OCI-LY7 (cell line): ENCODE data around the gene DACT2. TPM values are rescaled to one million over a fixed set of nuclear protein-coding genes. Genes with fewer than 3 reads are reported as not detected.

ENCODE experiments used
- BruUV-seq: library from RNA; stranded (reverse); fragments of 400-500 nt; replicated peaks from 2 replicates; lab custom pipeline; 2021; lab: Mats Ljungman, UMichigan
- CTCF ChIA-PET: fragments of 300-600 bp; sonication (Branson Sonifier 250); formaldehyde crosslinking; loops from one replicate; lab custom pipeline; 2022; ENCODE audit warnings: antibody characterized with exemption; ENCODE audit not compliant: unreplicated experiment; lab: Charles Lee
- POLR2A ChIA-PET: fragments of 300-600 bp; sonication (Branson Sonifier 250); formaldehyde crosslinking; loops from one replicate; lab custom pipeline; 2022; ENCODE audit warnings: antibody characterized with exemption; lab: Charles Lee
- DNase-seq: peaks from one replicate; pipeline ENCODE4 v3.0.0-alpha.2; 2015; ENCODE audit warnings: low spot score
- H2AFZ ChIP-seq: fragments of 200-600 bp; sonication (generic), shearing (Covaris generic); 2 replicates; pipeline ENCODE4 v1.6.1; 2014; ENCODE audit warnings: mild to moderate bottlenecking, antibody characterized with exemption, low read length, moderate library complexity
- H3K27ac ChIP-seq: fragments of 200-600 bp; sonication (generic); 2 replicates; pipeline ENCODE4 v1.5.1; 2014; ENCODE audit warnings: mixed run types, low read depth, mild to moderate bottlenecking, moderate library complexity, low read length, inconsistent platforms; ENCODE audit not compliant: poor library complexity, severe bottlenecking
- H3K36me3 ChIP-seq: fragments of 200-600 bp; sonication (generic); 2 replicates; pipeline ENCODE4 v1.6.1; 2014; ENCODE audit warnings: mild to moderate bottlenecking, antibody characterized with exemption, low read length, moderate library complexity, mixed read lengths; ENCODE audit not compliant: insufficient read depth
- H3K4me1 ChIP-seq: fragments of 200-600 bp; sonication (generic); 2 replicates; pipeline ENCODE4 v1.5.1; 2014; ENCODE audit warnings: mild to moderate bottlenecking, low read length; ENCODE audit not compliant: insufficient read depth, poor library complexity, severe bottlenecking
- H3K4me2 ChIP-seq: fragments of 200-600 bp; sonication (generic); 2 replicates; pipeline ENCODE4 v1.6.1; 2014; ENCODE audit warnings: mild to moderate bottlenecking, low read length
- H3K4me3 ChIP-seq: fragments of 200-600 bp; sonication (generic); 2 replicates; pipeline ENCODE4 v1.5.1; 2014; ENCODE audit warnings: mild to moderate bottlenecking, low read depth, low read length; ENCODE audit not compliant: poor library complexity, severe bottlenecking
- H3K79me2 ChIP-seq: fragments of 200-600 bp; sonication (generic); 2 replicates; pipeline ENCODE4 v1.6.1; 2016; ENCODE audit warnings: low read depth, mild to moderate bottlenecking, low read length, moderate library complexity, mixed read lengths; ENCODE audit not compliant: insufficient read depth
- H3K9me2 ChIP-seq: fragments of 200-600 bp; sonication (generic); 2 replicates; pipeline ENCODE4 v1.6.1; 2016; ENCODE audit warnings: mild to moderate bottlenecking, low read length, mixed read lengths; ENCODE audit not compliant: insufficient read depth
- H3K9me3 ChIP-seq: fragments of 200-600 bp; sonication (generic); 2 replicates; pipeline ENCODE4 v1.6.1; 2014; ENCODE audit warnings: mild to moderate bottlenecking, mixed run types, low read length, mixed read lengths
- H4K20me1 ChIP-seq: fragments of 200-600 bp; sonication (generic); 2 replicates; pipeline ENCODE4 v1.6.1; 2014; ENCODE audit warnings: mild to moderate bottlenecking, antibody characterized with exemption, low read length, moderate library complexity, mixed read lengths; ENCODE audit not compliant: insufficient read depth
- CTCF ChIP-seq: fragments of 200-600 bp; sonication (generic); conservative IDR thresholded peaks from 2 replicates; pipeline ENCODE4 v1.5.1; 2014; ENCODE audit warnings: mild to moderate bottlenecking, antibody characterized with exemption, low read length, moderate library complexity, mixed read lengths
- EZH2phosphoT487 ChIP-seq: fragments of 200-600 bp; sonication (generic); IDR thresholded peaks from 2 replicates; pipeline ENCODE4 v1.6.1; 2018; ENCODE audit warnings: low read depth, borderline replicate concordance, mild to moderate bottlenecking, mixed run types, antibody characterized with exemption, low read length, moderate library complexity, mixed read lengths
- intact Hi-C: fragments of 100-400 bp; cut with micrococcal nuclease; formaldehyde crosslinking; loops from one replicate; pipeline ENCODE4 v1.10.0; 2022; ENCODE audit not compliant: unreplicated experiment
- total RNA-seq, 2 experiments: library from RNA; depleted of rRNA in 1 of 2; stranded (reverse); fragments of >200 nt in 1 of 2; shearing (Covaris generic) in 1 of 2; gene quantifications; 2 replicates each; pipeline ENCODE4 v1.2.3, GENCODE V29; 2014 to 2022

Gene DACT2
- total RNA-seq, 2 experiments from 2014 or later = not detected

DNA sequence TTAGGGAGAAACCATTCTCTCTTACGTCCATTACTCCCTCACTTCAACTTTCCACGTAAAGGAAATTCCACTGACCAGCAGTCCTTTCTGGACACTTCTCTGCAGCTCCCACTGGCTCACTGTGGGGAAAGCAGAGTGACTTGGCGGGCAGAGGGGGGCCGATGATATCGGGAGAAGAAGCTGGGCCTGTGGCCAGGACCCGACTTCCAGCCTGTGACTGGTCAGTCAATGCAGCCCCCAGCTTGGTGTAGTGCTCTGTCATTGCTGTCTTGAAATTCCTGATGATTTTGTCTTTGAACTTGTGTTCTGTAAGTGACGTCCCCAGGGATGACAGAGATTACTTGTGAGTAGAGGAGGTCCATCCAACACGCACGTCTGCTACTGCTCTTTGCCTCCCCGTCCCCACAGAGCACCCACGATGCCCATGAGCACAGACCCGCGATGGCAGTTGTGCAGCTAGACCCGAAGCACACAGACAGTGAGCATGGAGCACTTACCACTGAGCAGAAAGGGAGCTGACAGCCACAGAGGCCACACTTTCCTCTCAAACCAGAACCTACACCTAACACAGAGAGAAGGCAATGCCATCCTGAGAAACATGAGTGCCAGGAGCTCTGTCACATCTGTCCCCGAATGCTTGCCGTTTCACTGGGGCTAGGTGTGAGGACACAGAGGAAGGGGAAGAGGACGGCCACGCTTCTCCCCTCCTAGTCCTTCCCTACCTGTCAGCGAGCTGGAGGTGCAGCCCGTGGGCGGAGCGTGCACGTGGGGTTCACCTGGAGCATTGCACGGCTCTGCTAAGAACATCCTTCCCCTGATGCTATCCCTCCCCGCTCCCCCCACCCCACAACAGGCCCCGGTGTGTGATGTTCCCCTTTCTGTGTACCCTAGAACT is 25.7 kb downstream of the DACT2 start:
- no TSS peak for BruUV-seq
- POLR2A ChIA-PET = interaction anchor here (0.6 kb wide), 1 partner anchor 12 kb away, joined by 3 read pairs; no protein-coding TSS in a partner anchor
- intact Hi-C loops = no loop called here

GRCh38 chr6:168292826-168293225 is 26.8 kb downstream of the DACT2 start:
- no peak for DNase-seq
- ChIA-PET POLR2A (no interaction called here), CTCF (no interaction called here)
- TF ChIP-seq CTCF = no peak
- no peak for TF ChIP-seq EZH2phosphoT487
- no peak overlapping the region for H2AFZ ChIP-seq
- intact Hi-C loops = no loop called here
- no peaks in the 10 kb centered on the region for H4K20me1 ChIP-seq
- H3K27ac ChIP-seq = no peak overlapping the region
- no peaks in the 10 kb centered on the region for H3K9me3 ChIP-seq
- no peak overlapping the region for H3K4me2 ChIP-seq
- H3K36me3 ChIP-seq = no peaks in the 10 kb centered on the region
- no peak overlapping the region for H3K4me3 ChIP-seq
- BruUV-seq = no TSS peak
- H3K79me2 ChIP-seq = no peaks in the 10 kb centered on the region
- H3K9me2 ChIP-seq = no peaks in the 10 kb centered on the region
- no peaks in the 10 kb centered on the region for H3K4me1 ChIP-seq

More for the DNA sequence above, 25.7 kb downstream of the DACT2 start:
- Histone ChIP-seq H3K79me2 (no peaks in the 10 kb centered on the region), H3K4me2 (no peak overlapping the region), H3K4me3 (no peak overlapping the region), H3K27ac (no peak overlapping the region), H3K9me2 (no peaks in the 10 kb centered on the region), H4K20me1 (no peaks in the 10 kb centered on the region), H3K36me3 (no peaks in the 10 kb centered on the region), H3K9me3 (no peaks in the 10 kb centered on the region), H2AFZ (no peak overlapping the region), H3K4me1 (no peaks in the 10 kb centered on the region)
- CTCF ChIA-PET = no interaction called here
- TF ChIP-seq CTCF (no peak), EZH2phosphoT487 (no peak)
- DNase-seq = no peak

- POLR2A ChIA-PET = no interaction called here
- BruUV-seq = no TSS peak
Observed at GRCh38 chr6:168291450-168291849, 28.1 kb downstream of the DACT2 start.

More at GRCh38 chr6:168291450-168291849, 28.1 kb downstream of the DACT2 start:
- Histone ChIP-seq H2AFZ (no peak overlapping the region), H3K79me2 (no peaks in the 10 kb centered on the region), H3K36me3 (no peaks in the 10 kb centered on the region), H3K27ac (no peak overlapping the region), H3K9me3 (no peaks in the 10 kb centered on the region), H3K4me1 (no peaks in the 10 kb centered on the region), H3K4me3 (no peak overlapping the region), H3K9me2 (no peaks in the 10 kb centered on the region), H3K4me2 (no peak overlapping the region), H4K20me1 (no peaks in the 10 kb centered on the region)
- CTCF ChIA-PET = no interaction called here
- no peak for DNase-seq
- intact Hi-C loops = no loop called here
- no peak for TF ChIP-seq CTCF
- TF ChIP-seq EZH2phosphoT487 = no peak
